GM23248 (cell line): Measurements from ENCODE around the gene COL15A1. TPM values are rescaled to one million over a fixed set of nuclear protein-coding genes. Genes with fewer than 3 reads are reported as not detected.
A peak's percentile ranks its signal among the peaks of the same experiment; 100 is the strongest.

Source experiments
- DNase-seq: peaks from one replicate; pipeline ENCODE4 v3.0.0-alpha.2; 2015
- H2AFZ ChIP-seq: fragments of 200-600 bp; sonication (generic); 2 replicates; pipeline ENCODE4 v1.6.1; 2016; ENCODE audit warnings: antibody characterized with exemption
- H3F3A ChIP-seq: fragments of 200-600 bp; sonication (generic); 2 replicates; pipeline ENCODE4 v1.6.1; 2016; ENCODE audit warnings: mild to moderate bottlenecking, antibody characterized with exemption, mixed run types; ENCODE audit not compliant: insufficient read depth
- H3K27ac ChIP-seq: fragments of 200-600 bp; sonication (generic); 2 replicates; pipeline ENCODE4 v1.5.1; 2016; ENCODE audit warnings: mild to moderate bottlenecking
- H3K27me3 ChIP-seq: fragments of 200-600 bp; sonication (generic); replicated peaks from 2 replicates; pipeline ENCODE4 v1.6.1; 2016; ENCODE audit warnings: mild to moderate bottlenecking; ENCODE audit not compliant: insufficient read depth
- H3K36me3 ChIP-seq: fragments of 200-600 bp; sonication (generic); 2 replicates; pipeline ENCODE4 v1.6.1; 2016; ENCODE audit warnings: low read depth, mild to moderate bottlenecking
- H3K4me1 ChIP-seq: fragments of 200-600 bp; sonication (generic); 2 replicates; pipeline ENCODE4 v1.6.1; 2016; ENCODE audit warnings: mild to moderate bottlenecking; ENCODE audit not compliant: insufficient read depth
- H3K4me2 ChIP-seq: fragments of 200-600 bp; sonication (generic); one replicate; pipeline ENCODE4 v1.6.1; 2016; ENCODE audit warnings: mild to moderate bottlenecking; ENCODE audit not compliant: unreplicated experiment
- H3K4me3 ChIP-seq: fragments of 200-600 bp; sonication (generic); 2 replicates; pipeline ENCODE4 v1.5.1; 2016; ENCODE audit warnings: mild to moderate bottlenecking
- H3K79me2 ChIP-seq: fragments of 200-600 bp; sonication (generic); 2 replicates; pipeline ENCODE4 v1.6.1; 2016; ENCODE audit warnings: mild to moderate bottlenecking; ENCODE audit not compliant: insufficient read depth
- H3K9ac ChIP-seq: fragments of 200-600 bp; sonication (generic); 2 replicates; pipeline ENCODE4 v1.6.1; 2016; ENCODE audit warnings: mild to moderate bottlenecking
- H3K9me2 ChIP-seq: fragments of 200-600 bp; sonication (generic); 2 replicates; pipeline ENCODE4 v1.6.1; 2016; ENCODE audit warnings: mixed run types, mild to moderate bottlenecking, moderate library complexity; ENCODE audit not compliant: insufficient read depth
- H3K9me3 ChIP-seq: fragments of 200-600 bp; sonication (generic); one replicate; pipeline ENCODE4 v1.6.1; 2017; ENCODE audit warnings: low read depth
- H4K20me1 ChIP-seq: fragments of 200-600 bp; sonication (generic); 2 replicates; pipeline ENCODE4 v1.6.0; 2016; ENCODE audit not compliant: insufficient read depth
- EZH2 ChIP-seq: fragments of 200-600 bp; sonication (generic); IDR thresholded peaks from 2 replicates; pipeline ENCODE4 v1.6.1; 2018; ENCODE audit warnings: antibody characterized with exemption, mild to moderate bottlenecking; ENCODE audit not compliant: insufficient read depth, poor library complexity, severe bottlenecking
- EZH2phosphoT487 ChIP-seq: fragments of 200-600 bp; sonication (generic); IDR thresholded peaks from 2 replicates; pipeline ENCODE4 v1.6.1; 2018; ENCODE audit warnings: antibody characterized with exemption, moderate library complexity, mild to moderate bottlenecking, low read depth; ENCODE audit not compliant: insufficient read depth
- WGBS, 2 experiments: methylation state at CpG; one replicate each; pipeline ENCODE4 v1.1.6; 2015 to 2017; ENCODE audit warnings: low lambda C conversion rate in 2 of 2, low coverage in 1 of 2; ENCODE audit errors: missing lambda C conversion rate in 2 of 2; 5-methylcytosine and 5-hydroxymethylcytosine counted together
- in situ Hi-C: fragments of 300-500 bp; cut with MboI; formaldehyde crosslinking; loops from 2 replicates; pipeline ENCODE4 v1.15.0; 2020
- polyA plus RNA-seq: library from polyadenylated mRNA; unstranded; fragments of >200 nt; fragmentation: Nextera tagmentation; extraction: Ambion mirVana; gene quantifications from 2 replicates; pipeline ENCODE4 v1.2.1, GENCODE V29; 2016
- total RNA-seq: library from RNA; depleted of rRNA; stranded (reverse); fragments of >200 nt; shearing (Covaris generic); gene quantifications from 2 replicates; pipeline ENCODE4 v1.2.3, GENCODE V29; 2014

Gene COL15A1
- total and polyA plus RNA-seq, 2 experiments from 2014 or later: 9.7 to 16.8 TPM

DNA sequence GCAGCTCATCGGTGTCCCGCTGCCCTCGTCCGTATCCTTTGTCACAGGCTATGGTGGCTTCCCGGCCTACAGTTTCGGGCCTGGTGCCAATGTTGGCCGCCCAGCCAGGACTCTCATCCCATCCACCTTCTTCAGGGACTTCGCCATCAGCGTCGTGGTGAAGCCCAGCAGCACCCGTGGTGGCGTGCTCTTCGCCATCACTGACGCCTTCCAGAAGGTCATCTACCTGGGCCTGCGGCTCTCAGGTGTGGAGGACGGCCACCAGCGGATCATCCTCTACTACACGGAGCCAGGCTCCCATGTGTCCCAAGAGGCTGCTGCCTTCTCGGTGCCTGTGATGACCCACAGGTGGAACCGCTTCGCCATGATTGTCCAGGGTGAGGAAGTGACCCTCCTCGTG is 41.9 kb downstream of the COL15A1 start:
- Histone ChIP-seq H2AFZ (no peak overlapping the region), H3K36me3 (no peaks in the 10 kb centered on the region), H3K9me3 (no peaks in the 10 kb centered on the region), H3K4me2 (no peak overlapping the region), H3F3A (peaks cover 44% of the 10 kb centered on the region), H3K27ac (no peak overlapping the region), H3K9ac (no peak overlapping the region), H3K4me1 (peaks cover 42% of the 10 kb centered on the region), H4K20me1 (no peaks in the 10 kb centered on the region), H3K79me2 (no peaks in the 10 kb centered on the region), H3K27me3 (no peaks in the 10 kb centered on the region), H3K9me2 (no peaks in the 10 kb centered on the region), H3K4me3 (no peak overlapping the region)
- TF ChIP-seq EZH2phosphoT487 (no peak), EZH2 (no peak)
- in situ Hi-C loops: no loop called here
- WGBS, 2 experiments: 97 to 99% methylated on average over 21 to 22 of the region's 22 CpGs
- no peak for DNase-seq

- peaks cover 48% of the 10 kb centered on the region for H3F3A ChIP-seq
- no peaks in the 10 kb centered on the region for H3K9me2 ChIP-seq
- DNase-seq: no peak
- peaks cover 42% of the 10 kb centered on the region for H3K4me1 ChIP-seq
- in situ Hi-C loops: no loop called here
- no peaks in the 10 kb centered on the region for H3K27me3 ChIP-seq
- H3K36me3 ChIP-seq: no peaks in the 10 kb centered on the region
- 88 to 93% methylated on average over 18 of the region's 18 CpGs for WGBS, 2 experiments
- no peak overlapping the region for H3K4me3 ChIP-seq
- H3K79me2 ChIP-seq: no peaks in the 10 kb centered on the region
- no peak overlapping the region for H3K9ac ChIP-seq
- no peaks in the 10 kb centered on the region for H4K20me1 ChIP-seq
- no peak overlapping the region for H3K27ac ChIP-seq
- H3K9me3 ChIP-seq: no peaks in the 10 kb centered on the region
- no peak for TF ChIP-seq EZH2
- no peak for TF ChIP-seq EZH2phosphoT487
- H2AFZ ChIP-seq: no peak overlapping the region
- no peak overlapping the region for H3K4me2 ChIP-seq
Measured at GRCh38 chr9:98986866-98987651, 43.4 kb downstream of the COL15A1 start.

- H3K9ac ChIP-seq: peak overlapping the region; percentile 59
- H4K20me1 ChIP-seq: no peaks in the 10 kb centered on the region
- no peak overlapping the region for H2AFZ ChIP-seq
- DNase-seq: peak; percentile 100
- H3K4me3 ChIP-seq: peak overlapping the region; percentile 17; the same call in 1 of the 2 replicates
- no peaks in the 10 kb centered on the region for H3K27me3 ChIP-seq
- peaks cover 32% of the 10 kb centered on the region for H3F3A ChIP-seq
- H3K36me3 ChIP-seq: no peaks in the 10 kb centered on the region
- H3K9me3 ChIP-seq: no peaks in the 10 kb centered on the region
- 56 to 62% methylated on average over 12 to 13 of the region's 13 CpGs for WGBS, 2 experiments
- H3K79me2 ChIP-seq: no peaks in the 10 kb centered on the region
- H3K4me2 ChIP-seq: peak overlapping the region; percentile 51
- peaks cover 28% of the 10 kb centered on the region for H3K4me1 ChIP-seq
- no peak for TF ChIP-seq EZH2
- TF ChIP-seq EZH2phosphoT487: peak; percentile 79
- no peaks in the 10 kb centered on the region for H3K9me2 ChIP-seq
- in situ Hi-C loops: no loop called here
- H3K27ac ChIP-seq: peak overlapping the region; percentile 78
Measured at GRCh38 chr9:98989036-98990000, 45.6 kb downstream of the COL15A1 start.

DNA sequence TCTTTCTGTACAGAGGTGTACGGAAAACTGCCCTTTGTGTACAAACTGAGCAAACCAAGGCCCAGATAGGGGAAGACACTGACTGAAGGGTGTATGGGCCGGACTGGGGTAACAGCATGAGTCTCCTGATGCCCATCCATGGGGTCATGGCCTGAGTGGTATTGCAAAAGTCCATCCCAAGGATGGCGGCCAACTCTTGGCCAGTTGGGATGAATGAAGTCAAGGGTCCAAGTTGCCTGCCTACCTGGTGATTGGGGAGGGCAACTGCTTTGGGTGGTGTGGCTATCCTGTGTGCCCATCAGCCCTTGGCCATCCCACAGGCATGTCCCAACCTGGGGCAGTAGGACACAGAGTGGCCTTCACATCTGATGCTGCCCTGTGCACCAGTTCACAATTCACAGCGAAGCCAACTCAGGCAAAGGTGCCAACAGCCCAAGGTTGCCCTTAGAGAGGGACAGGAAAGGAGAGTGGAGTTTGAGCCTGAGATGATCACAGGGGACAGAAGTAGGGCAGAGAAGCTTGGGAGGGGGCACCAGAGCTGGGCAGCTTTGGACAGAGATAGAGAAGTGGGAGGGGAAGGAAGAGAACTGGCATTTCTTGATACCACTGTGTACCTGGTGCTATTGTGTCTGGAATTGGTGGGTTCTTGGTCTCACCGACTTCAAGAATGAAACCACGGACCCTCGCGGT is 46.6 kb downstream of the COL15A1 start:
- Histone ChIP-seq H2AFZ (no peak overlapping the region), H3K9me3 (no peaks in the 10 kb centered on the region), H3K9ac (peak overlapping the region; percentile 47), H3K4me3 (peak overlapping the region; percentile 17; the same call in 1 of the 2 replicates), H4K20me1 (no peaks in the 10 kb centered on the region), H3K36me3 (no peaks in the 10 kb centered on the region), H3K4me2 (peak overlapping the region; percentile 51), H3K4me1 (peaks cover 38% of the 10 kb centered on the region), H3K27ac (peak overlapping the region; percentile 71), H3F3A (peaks cover 28% of the 10 kb centered on the region), H3K9me2 (no peaks in the 10 kb centered on the region), H3K27me3 (no peaks in the 10 kb centered on the region), H3K79me2 (no peaks in the 10 kb centered on the region)
- DNase-seq: no peak
- in situ Hi-C loops: no loop called here
- no peak for TF ChIP-seq EZH2phosphoT487
- TF ChIP-seq EZH2: no peak
- WGBS, 2 experiments: 76 to 80% methylated on average over 8 of the region's 8 CpGs
